Body of pancreas (tissue), 4 donors: ENCODE measurements around the gene STARD8. TPM values are rescaled to one million over a fixed set of nuclear protein-coding genes. Genes with fewer than 3 reads are reported as not detected.
"Not testable (repeated sequence)": the region's sequence is repeated elsewhere in the genome, so short reads cannot be mapped to it uniquely, and the experiment has no call there.

ENCODE experiments used
- ATAC-seq: fragments of 150-250 bp; one replicate; pipeline ENCODE4 v1.9.1; 2016
- DNase-seq, 4 donors: peaks; one replicate each; pipeline ENCODE4 v3.0.0-alpha.2; 2019
- H3K27ac ChIP-seq, 4 donors: fragments of 200-600 bp; sonication (generic); 1 replicate in 3 of 4; 2 replicates in 1 of 4; pipeline versions ENCODE4 v1.5.1 to v1.6.1; 2016 to 2019; ENCODE audit warnings: mild to moderate bottlenecking in 1 of 4, mixed read lengths in 1 of 4, moderate library complexity in 1 of 4
- H3K27me3 ChIP-seq, 2 donors: fragments of 200-600 bp; sonication (generic); one replicate each; pipeline ENCODE4 v1.6.0; 2016; ENCODE audit warnings: mild to moderate bottlenecking in 1 of 2
- H3K36me3 ChIP-seq, 2 donors: fragments of 200-600 bp; sonication (generic); replicated peaks in 1 of 2; 2 replicates each; pipeline ENCODE4 v1.5.1; 2016; ENCODE audit warnings: low read depth in 2 of 2; ENCODE audit not compliant: insufficient read depth in 1 of 2
- H3K4me1 ChIP-seq: fragments of 200-600 bp; sonication (generic); one replicate; pipeline ENCODE4 v1.6.0; 2016
- H3K4me3 ChIP-seq, 2 donors: fragments of 200-600 bp; sonication (generic); 1 replicate in 1 of 2; 2 replicates in 1 of 2; pipeline ENCODE4 v1.5.1; 2016 to 2019
- H3K9me3 ChIP-seq, 3 donors: fragments of 200-600 bp; sonication (generic); 1 replicate in 2 of 3; 2 replicates in 1 of 3; pipeline ENCODE4 v1.5.1; 2016
- CTCF ChIP-seq, 7 experiments: fragments of 450-650 bp in 4 of 7; fragments of 200-600 bp in 3 of 7; sonication (generic) in 3 of 7; IDR thresholded peaks; one replicate each; pipeline ENCODE4 v1.5.1; 2016 to 2019; ENCODE audit warnings: antibody characterized with exemption in 7 of 7
- POLR2A ChIP-seq, 3 donors: fragments of 450-650 bp; IDR thresholded peaks; one replicate each; pipeline ENCODE4 v1.6.1; 2016; ENCODE audit warnings: antibody characterized with exemption in 3 of 3, mild to moderate bottlenecking in 2 of 3
- WGBS, 2 donors: methylation state at CpG; one replicate each; pipeline ENCODE4 v1.1.5; 2017; 5-methylcytosine and 5-hydroxymethylcytosine counted together
- intact Hi-C: fragments of 100-400 bp; cut with DNase I; formaldehyde crosslinking; loops from one replicate; pipeline ENCODE4 v1.15.1; 2023
- total RNA-seq, 2 donors: library from RNA; depleted of rRNA; stranded (reverse); fragments of >200 nt; gene quantifications; one replicate each; pipeline ENCODE4 v1.1.0, GENCODE V29; 2016

Gene STARD8
- total RNA-seq, 2 donors from 2014 or later: 6.0 to 9.6 TPM

- H3K27me3 ChIP-seq: no peaks in the 10 kb centered on the region
- no peak for ATAC-seq
- no peak overlapping the region for H3K27ac ChIP-seq
- WGBS, 2 donors: 91 to 92% methylated on average over 5 of the region's 5 CpGs
- H3K36me3 ChIP-seq: no peaks in the 10 kb centered on the region
- no peaks in the 10 kb centered on the region for H3K9me3 ChIP-seq
- H3K4me3 ChIP-seq: no peak overlapping the region
- TF ChIP-seq POLR2A (IDR thresholded peaks at IDR 0.05): no peak
- DNase-seq: no peak
- intact Hi-C loops: no loop called here
- H3K4me1 ChIP-seq: no peaks in the 10 kb centered on the region
Observed at GRCh38 chrX:68627986-68628385, 19.5 kb upstream of the STARD8 start.

DNA sequence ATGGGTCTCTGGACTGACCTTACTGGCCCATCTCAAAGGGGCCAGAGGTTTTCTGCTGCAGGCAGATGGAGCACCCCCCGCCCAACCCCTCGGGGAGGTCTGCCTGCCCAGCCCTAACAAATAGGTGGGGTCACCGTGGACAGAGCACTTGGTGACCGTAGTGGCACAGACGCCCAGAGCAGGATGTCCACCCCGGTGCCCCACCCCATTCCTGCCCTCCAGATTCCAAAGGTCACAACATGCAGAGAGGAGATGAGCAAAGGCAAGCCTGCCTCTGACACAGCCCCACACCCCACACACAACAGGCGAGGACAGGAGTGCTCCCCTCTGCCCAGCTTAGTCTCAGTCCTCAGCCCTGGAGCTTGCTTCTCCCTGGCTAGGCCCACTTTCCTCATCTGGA, 17.5 kb upstream of the STARD8 start:
- ATAC-seq, H3K27me3 ChIP-seq, intact Hi-C loops, H3K36me3 ChIP-seq, H3K4me3 ChIP-seq, H3K27ac ChIP-seq, H3K4me1 ChIP-seq, H3K9me3 ChIP-seq, DNase-seq: not testable (repeated sequence)
- WGBS, 2 donors: no CpG with 5 or more reads among the region's 7 CpGs

DNA sequence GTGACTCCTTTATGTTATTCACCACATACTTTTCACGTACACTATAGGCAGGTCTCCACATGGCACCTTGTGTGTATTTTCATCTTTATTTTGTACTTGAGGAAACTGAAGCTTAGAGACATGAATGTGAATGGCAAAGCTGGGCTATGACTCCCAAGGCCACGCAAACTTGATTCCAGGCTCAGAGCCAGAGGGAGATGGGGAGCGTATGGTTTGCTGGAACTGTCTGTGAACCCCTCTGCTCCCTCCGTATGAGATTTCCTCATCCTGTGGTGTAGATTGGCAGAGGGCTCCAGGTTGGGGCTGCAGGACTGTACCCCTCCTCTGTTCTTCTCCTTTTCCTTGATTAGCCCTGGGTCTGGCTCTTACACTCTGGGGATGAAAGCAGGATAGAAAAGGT, 16.1 kb upstream of the STARD8 start:
- intact Hi-C loops: no loop called here
- ATAC-seq (no peak), DNase-seq (no peak)
- H3K27me3 ChIP-seq: no peaks in the 10 kb centered on the region
- TF ChIP-seq POLR2A (IDR thresholded peaks at IDR 0.05) (no peak), CTCF (IDR thresholded peaks at IDR 0.05) (no peak)
- no peaks in the 10 kb centered on the region for H3K36me3 ChIP-seq
- no peaks in the 10 kb centered on the region for H3K9me3 ChIP-seq
- WGBS, 2 donors: 26 to 32% methylated on average over 3 to 4 of the region's 4 CpGs
- H3K27ac ChIP-seq: no peak overlapping the region
- no peak overlapping the region for H3K4me3 ChIP-seq
- H3K4me1 ChIP-seq: no peaks in the 10 kb centered on the region

DNA sequence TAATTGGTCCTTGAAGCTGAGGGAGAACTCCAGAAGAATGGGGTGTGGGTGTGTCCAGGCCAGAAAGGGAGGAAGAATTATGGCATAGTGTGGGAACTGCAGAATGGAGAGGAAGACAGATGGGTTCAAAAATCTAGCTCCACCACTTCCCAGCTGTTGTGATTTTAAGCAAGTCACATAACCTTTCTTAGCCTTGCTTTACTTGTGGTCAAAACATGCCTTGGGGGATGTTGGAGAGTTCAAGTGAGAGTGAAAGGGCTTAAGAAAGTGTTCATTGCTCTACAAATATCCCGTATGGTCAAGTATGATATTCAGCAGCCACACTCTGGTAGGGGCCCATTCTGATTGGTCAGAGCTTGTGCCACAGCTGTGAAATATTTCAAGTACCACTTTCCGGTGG, 15.0 kb upstream of the STARD8 start:
- WGBS, 2 donors: 83 to 86% methylated on average over 1 to 2 of the region's 2 CpGs
- Histone ChIP-seq H3K4me1 (no peaks in the 10 kb centered on the region), H3K36me3 (no peaks in the 10 kb centered on the region), H3K27me3 (no peaks in the 10 kb centered on the region), H3K27ac (no peak overlapping the region), H3K4me3 (no peak overlapping the region), H3K9me3 (no peaks in the 10 kb centered on the region)
- TF ChIP-seq POLR2A (IDR thresholded peaks at IDR 0.05) (no peak), CTCF (IDR thresholded peaks at IDR 0.05) (no peak)
- no peak for ATAC-seq
- DNase-seq: no peak
- intact Hi-C loops: no loop called here

DNA sequence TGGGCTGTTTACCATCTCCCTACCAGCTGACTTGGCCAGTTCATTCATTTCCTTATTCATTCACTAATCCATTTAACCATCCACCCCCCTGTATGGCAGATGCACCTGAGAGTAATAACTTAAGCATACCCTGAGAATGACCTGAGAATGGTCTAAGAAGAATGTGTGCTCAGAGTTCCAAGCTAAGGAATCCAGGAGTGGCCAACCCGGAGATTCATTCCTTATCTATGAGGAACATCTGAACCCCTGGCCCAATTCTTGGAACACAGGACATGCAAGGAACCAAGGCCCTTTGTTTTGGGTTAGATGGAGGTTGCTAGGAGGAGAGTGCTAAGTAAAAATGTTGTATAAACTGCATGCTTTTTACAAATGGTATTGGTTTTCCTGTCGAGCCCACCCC, 13.5 kb upstream of the STARD8 start:
- TF ChIP-seq POLR2A (IDR thresholded peaks at IDR 0.05) (no peak), CTCF (IDR thresholded peaks at IDR 0.05) (no peak)
- no peaks in the 10 kb centered on the region for H3K27me3 ChIP-seq
- no peak overlapping the region for H3K27ac ChIP-seq
- ATAC-seq (no peak), DNase-seq (no peak)
- no peaks in the 10 kb centered on the region for H3K36me3 ChIP-seq
- intact Hi-C loops: no loop called here
- H3K4me3 ChIP-seq: no peak overlapping the region
- H3K9me3 ChIP-seq: no peaks in the 10 kb centered on the region
- 56 to 72% methylated on average over 2 of the region's 2 CpGs for WGBS, 2 donors
- no peaks in the 10 kb centered on the region for H3K4me1 ChIP-seq

DNA sequence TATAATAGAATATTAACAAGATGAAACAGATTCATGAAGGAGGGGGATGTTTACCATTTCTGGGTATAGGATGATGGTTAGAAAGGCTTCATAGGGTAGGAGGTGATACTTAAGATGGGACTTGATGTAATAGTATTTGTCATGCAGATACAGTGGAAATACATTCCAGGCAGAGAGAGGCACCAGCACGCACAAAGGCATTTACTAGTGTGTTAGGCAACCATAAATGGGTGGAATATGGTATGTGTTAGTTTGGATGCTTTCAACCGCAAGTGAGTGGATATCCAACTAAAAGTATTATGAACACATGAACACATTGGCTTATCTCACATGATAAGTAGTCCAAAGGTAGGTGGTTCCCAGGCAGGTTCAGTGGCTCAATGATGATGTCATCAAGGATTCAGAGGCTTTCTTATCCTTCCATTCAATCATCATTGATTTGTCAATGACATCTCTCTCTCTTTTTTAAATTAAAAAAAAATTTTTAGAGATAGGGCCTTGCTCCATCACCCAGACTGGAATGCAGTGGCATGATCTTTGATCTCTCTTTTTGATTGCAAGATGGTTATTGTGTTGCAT, 12.7 kb upstream of the STARD8 start:
- TF ChIP-seq CTCF (IDR thresholded peaks at IDR 0.05) (no peak), POLR2A (IDR thresholded peaks at IDR 0.05) (no peak)
- ATAC-seq: no peak
- intact Hi-C loops: no loop called here
- Histone ChIP-seq H3K4me3 (no peak overlapping the region), H3K9me3 (no peaks in the 10 kb centered on the region), H3K4me1 (no peaks in the 10 kb centered on the region), H3K27ac (no peak overlapping the region), H3K27me3 (no peaks in the 10 kb centered on the region), H3K36me3 (no peaks in the 10 kb centered on the region)
- DNase-seq: no peak
- WGBS, 2 donors: 91 to 100% methylated on average over 1 to 2 of the region's 2 CpGs
